A549 (cell line): ENCODE measurements around the gene RETNLB.

Experiments
- EP300 ChIP-seq, 2 experiments: fragments of >200 bp; sonication (Bioruptor Twin); formaldehyde crosslinking; IDR thresholded peaks; 2 replicates in 1 of 2; 3 replicates in 1 of 2; pipeline ENCODE4 v1.6.1; 2016 to 2017
- MAFK ChIP-seq: fragments of 450-650 bp; IDR thresholded peaks from 2 replicates; pipeline ENCODE4 v1.6.1; 2014; ENCODE audit not compliant: partially characterized antibody
- TF ChIP-seq, protein P1 (sequence below): fragments of >200 bp; sonication (Bioruptor Twin); formaldehyde crosslinking; IDR thresholded peaks from 3 replicates; pipeline ENCODE4 v1.5.1; 2016

- TF ChIP-seq MAFK (no peak), EP300 (IDR thresholded peaks at IDR 0.05) (no peak)
- TF ChIP-seq, protein P1, sequence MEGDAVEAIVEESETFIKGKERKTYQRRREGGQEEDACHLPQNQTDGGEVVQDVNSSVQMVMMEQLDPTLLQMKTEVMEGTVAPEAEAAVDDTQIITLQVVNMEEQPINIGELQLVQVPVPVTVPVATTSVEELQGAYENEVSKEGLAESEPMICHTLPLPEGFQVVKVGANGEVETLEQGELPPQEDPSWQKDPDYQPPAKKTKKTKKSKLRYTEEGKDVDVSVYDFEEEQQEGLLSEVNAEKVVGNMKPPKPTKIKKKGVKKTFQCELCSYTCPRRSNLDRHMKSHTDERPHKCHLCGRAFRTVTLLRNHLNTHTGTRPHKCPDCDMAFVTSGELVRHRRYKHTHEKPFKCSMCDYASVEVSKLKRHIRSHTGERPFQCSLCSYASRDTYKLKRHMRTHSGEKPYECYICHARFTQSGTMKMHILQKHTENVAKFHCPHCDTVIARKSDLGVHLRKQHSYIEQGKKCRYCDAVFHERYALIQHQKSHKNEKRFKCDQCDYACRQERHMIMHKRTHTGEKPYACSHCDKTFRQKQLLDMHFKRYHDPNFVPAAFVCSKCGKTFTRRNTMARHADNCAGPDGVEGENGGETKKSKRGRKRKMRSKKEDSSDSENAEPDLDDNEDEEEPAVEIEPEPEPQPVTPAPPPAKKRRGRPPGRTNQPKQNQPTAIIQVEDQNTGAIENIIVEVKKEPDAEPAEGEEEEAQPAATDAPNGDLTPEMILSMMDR = no peak
Observed at GRCh38 chr3:108728105-108728504, 29.1 kb downstream of the RETNLB start.
